Spleen (tissue), 7 donors: ENCODE data around the gene CHST4.

Experiments used
- CTCF ChIP-seq, 11 experiments: fragments of 200-600 bp in 7 of 11; fragments of 450-650 bp in 4 of 11; sonication (generic) in 4 of 11; IDR thresholded peaks in 8 of 11; conservative IDR thresholded peaks in 3 of 11; 1 replicate in 7 of 11; 2 replicates in 4 of 11; pipeline versions ENCODE4 v1.4.0 to v1.8.0; 2016 to 2021; ENCODE audit warnings: antibody characterized with exemption in 11 of 11, inconsistent platforms in 4 of 11, mild to moderate bottlenecking in 1 of 11
- POLR2A ChIP-seq, 3 donors: fragments of 450-650 bp; IDR thresholded peaks; one replicate each; pipeline ENCODE4 v1.5.1; 2017; ENCODE audit warnings: antibody characterized with exemption in 3 of 3, mild to moderate bottlenecking in 1 of 3
- donor health status: DM: no; HTN: no; CAD: no; lungs with moderate emphysema.
- donor health status: DM: no; HTN: no; CAD: no.
- donor health status: DM: no; HTN: no; CAD: no.

- TF ChIP-seq POLR2A (IDR thresholded peaks at IDR 0.05) (no peak), CTCF (IDR thresholded peaks at IDR 0.05 in 8 of 11, conservative IDR thresholded peaks at IDR 0.05 in 3 of 11) (no peak)
Observed at GRCh38 chr16:71555230-71555891, 29.1 kb downstream of the CHST4 start.
